HPDE6-E6E7 (cell line): ENCODE data around the gene MAP4K4.

ENCODE experiments used
- DNase-seq: peaks from one replicate; pipeline ENCODE4 v3.0.0; 2011; ENCODE audit warnings: missing footprints; ENCODE audit errors: extremely low spot score

The MAP4K4 gene

GRCh38 chr2:101812226-101812625 lies 114.7 kb downstream of the MAP4K4 start:
- no peak for DNase-seq

- no peak for DNase-seq
Observed at GRCh38 chr2:101814752-101815151, 117.2 kb downstream of the MAP4K4 start.

- DNase-seq: no peak
Observed at GRCh38 chr2:101815154-101815553, 117.6 kb downstream of the MAP4K4 start.

- no peak for DNase-seq
Observed at GRCh38 chr2:101815739-101816391, 118.4 kb downstream of the MAP4K4 start.

GRCh38 chr2:101816598-101816997 lies 119.1 kb downstream of the MAP4K4 start:
- no peak for DNase-seq

- no peak for DNase-seq
Observed at GRCh38 chr2:101817481-101817880, 120.0 kb downstream of the MAP4K4 start.

- peak; percentile 43 for DNase-seq
Observed at GRCh38 chr2:101818531-101819451, 121.3 kb downstream of the MAP4K4 start.

- peak; percentile 80 for DNase-seq
Observed at GRCh38 chr2:101820519-101820918, 123.0 kb downstream of the MAP4K4 start.

- no peak for DNase-seq
Observed at GRCh38 chr2:101821059-101821805, 123.7 kb downstream of the MAP4K4 start.

GRCh38 chr2:101821828-101822458 lies 124.4 kb downstream of the MAP4K4 start:
- DNase-seq: no peak

- peak; percentile 52 for DNase-seq
Observed at GRCh38 chr2:101823347-101823791, 125.9 kb downstream of the MAP4K4 start.

GRCh38 chr2:101823859-101824258 lies 126.4 kb downstream of the MAP4K4 start:
- no peak for DNase-seq

- DNase-seq: no peak
Observed at GRCh38 chr2:101826716-101827115, 129.2 kb downstream of the MAP4K4 start.

- peak; percentile 85 for DNase-seq
Observed at GRCh38 chr2:101827246-101827645, 129.7 kb downstream of the MAP4K4 start.

- DNase-seq: no peak
Observed at GRCh38 chr2:101828257-101828656, 130.8 kb downstream of the MAP4K4 start.

- DNase-seq: no peak
Observed at GRCh38 chr2:101828673-101829334, 131.3 kb downstream of the MAP4K4 start.

GRCh38 chr2:101829429-101829828 lies 131.9 kb downstream of the MAP4K4 start:
- DNase-seq: no peak

GRCh38 chr2:101830146-101830545 lies 132.6 kb downstream of the MAP4K4 start:
- DNase-seq: no peak

- no peak for DNase-seq
Observed at GRCh38 chr2:101830555-101830954, 133.0 kb downstream of the MAP4K4 start.

- DNase-seq: peak; percentile 49
Observed at GRCh38 chr2:101831351-101831865, 133.9 kb downstream of the MAP4K4 start.

- DNase-seq: no peak
Observed at GRCh38 chr2:101832114-101832513, 134.6 kb downstream of the MAP4K4 start.
